Suprapubic skin (tissue), 4 donors: ENCODE data around the gene IL19.

Experiments
- POLR2A ChIP-seq, 2 donors: fragments of 450-650 bp; IDR thresholded peaks; one replicate each; pipeline ENCODE4 v1.6.1; 2017; ENCODE audit warnings: antibody characterized with exemption in 2 of 2, mild to moderate bottlenecking in 2 of 2, moderate library complexity in 2 of 2
- POLR2AphosphoS5 ChIP-seq, 3 donors: sonication (generic); formaldehyde crosslinking; IDR thresholded peaks; one replicate each; pipeline ENCODE4 v1.6.1; 2017; ENCODE audit warnings: antibody characterized with exemption in 3 of 3
- TF ChIP-seq, protein P1 (sequence below), 2 donors: fragments of 200-600 bp in 1 of 2; fragments of 450-650 bp in 1 of 2; sonication (generic) in 1 of 2; IDR thresholded peaks; one replicate each; pipeline ENCODE4 v1.5.1; 2016 to 2019; ENCODE audit warnings: antibody characterized with exemption in 2 of 2, mild to moderate bottlenecking in 1 of 2, moderate library complexity in 1 of 2

DNA sequence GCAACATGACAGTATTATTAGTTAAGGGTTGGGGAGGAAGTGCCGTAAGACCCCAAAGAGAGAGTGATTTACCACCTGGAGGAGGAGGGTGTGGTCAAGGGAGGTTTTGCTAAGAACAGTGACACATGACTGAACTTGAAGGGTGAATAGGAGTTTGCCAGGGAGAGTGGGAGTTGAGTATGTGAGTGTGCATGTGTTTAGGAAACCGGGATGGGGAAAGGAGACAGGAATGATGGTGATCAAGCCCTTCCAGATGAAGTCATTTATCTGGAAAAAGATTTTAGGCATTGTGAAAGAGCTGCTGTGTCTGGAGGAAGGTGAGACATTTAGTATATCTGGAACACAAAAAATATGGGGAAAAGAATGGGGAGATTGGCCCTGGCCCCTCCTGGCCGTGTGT lies 29.8 kb downstream of the IL19 start:
- TF ChIP-seq, protein P1, sequence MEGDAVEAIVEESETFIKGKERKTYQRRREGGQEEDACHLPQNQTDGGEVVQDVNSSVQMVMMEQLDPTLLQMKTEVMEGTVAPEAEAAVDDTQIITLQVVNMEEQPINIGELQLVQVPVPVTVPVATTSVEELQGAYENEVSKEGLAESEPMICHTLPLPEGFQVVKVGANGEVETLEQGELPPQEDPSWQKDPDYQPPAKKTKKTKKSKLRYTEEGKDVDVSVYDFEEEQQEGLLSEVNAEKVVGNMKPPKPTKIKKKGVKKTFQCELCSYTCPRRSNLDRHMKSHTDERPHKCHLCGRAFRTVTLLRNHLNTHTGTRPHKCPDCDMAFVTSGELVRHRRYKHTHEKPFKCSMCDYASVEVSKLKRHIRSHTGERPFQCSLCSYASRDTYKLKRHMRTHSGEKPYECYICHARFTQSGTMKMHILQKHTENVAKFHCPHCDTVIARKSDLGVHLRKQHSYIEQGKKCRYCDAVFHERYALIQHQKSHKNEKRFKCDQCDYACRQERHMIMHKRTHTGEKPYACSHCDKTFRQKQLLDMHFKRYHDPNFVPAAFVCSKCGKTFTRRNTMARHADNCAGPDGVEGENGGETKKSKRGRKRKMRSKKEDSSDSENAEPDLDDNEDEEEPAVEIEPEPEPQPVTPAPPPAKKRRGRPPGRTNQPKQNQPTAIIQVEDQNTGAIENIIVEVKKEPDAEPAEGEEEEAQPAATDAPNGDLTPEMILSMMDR (IDR thresholded peaks at IDR 0.05): no peak
- no peak for TF ChIP-seq POLR2AphosphoS5 (IDR thresholded peaks at IDR 0.05)
- no peak for TF ChIP-seq POLR2A (IDR thresholded peaks at IDR 0.05)
